IMR-90 (cell line): ENCODE data around the gene ARHGAP23. TPM values are rescaled to one million over a fixed set of nuclear protein-coding genes. Genes with fewer than 3 reads are reported as not detected.

ENCODE experiments used
- ATAC-seq: fragments of 200-7000 bp; cut with Tn5 transposase; 2 replicates; pipeline ENCODE4 v1.9.1; 2020; ENCODE audit warnings: low read depth, mild to moderate bottlenecking, moderate library complexity
- BruUV-seq: library from RNA; stranded (reverse); fragments of 400-500 nt; replicated peaks from 2 replicates; lab custom pipeline; 2021; lab: Mats Ljungman, UMichigan
- CTCF ChIA-PET: fragments of 300-600 bp; formaldehyde crosslinking; extraction: SDS; loops from one replicate; lab custom pipeline; 2021; ENCODE audit warnings: antibody characterized with exemption; lab: Yijun Ruan, JAX
- POLR2A ChIA-PET: fragments of 300-600 bp; sonication (Branson Sonifier 250); formaldehyde crosslinking; loops from one replicate; lab custom pipeline; 2022; ENCODE audit warnings: antibody characterized with exemption; ENCODE audit not compliant: unreplicated experiment; lab: Charles Lee
- DNase-seq: peaks from one replicate; pipeline ENCODE4 v3.0.0; 2013
- H2AFZ ChIP-seq: replicated peaks from 2 replicates; pipeline ENCODE3; 2013; ENCODE audit warnings: low read length, mild to moderate bottlenecking; ENCODE audit not compliant: poor library complexity
- H2AK5ac ChIP-seq: 2 replicates; pipeline ENCODE4 v1.6.1; 2013; ENCODE audit warnings: low read depth, low read length, inconsistent platforms
- H2AK9ac ChIP-seq: replicated peaks from 2 replicates; pipeline ENCODE3; 2013; ENCODE audit warnings: mild to moderate bottlenecking, low read depth, low read length, moderate library complexity; ENCODE audit not compliant: poor library complexity
- H2BK120ac ChIP-seq: 2 replicates; pipeline ENCODE4 v1.6.1; 2013; ENCODE audit warnings: low read depth, low read length, inconsistent platforms
- H2BK15ac ChIP-seq: 3 replicates; pipeline ENCODE4 v1.6.1; 2013; ENCODE audit warnings: low read depth, low read length, inconsistent platforms
- H2BK20ac ChIP-seq: 2 replicates; pipeline ENCODE4 v1.6.1; 2013; ENCODE audit warnings: low read depth, mild to moderate bottlenecking, inconsistent platforms, low read length, moderate library complexity
- H2BK5ac ChIP-seq: 2 replicates; pipeline ENCODE4 v1.6.1; 2013; ENCODE audit warnings: mild to moderate bottlenecking, low read depth, low read length, inconsistent platforms; ENCODE audit not compliant: poor library complexity, severe bottlenecking
- H3K14ac ChIP-seq: replicated peaks from 2 replicates; pipeline ENCODE4 v1.6.1; 2013; ENCODE audit warnings: low read depth, low read length, inconsistent platforms
- H3K18ac ChIP-seq: 2 replicates; pipeline ENCODE4 v1.6.1; 2013; ENCODE audit warnings: low read depth, low read length, control low read depth
- H3K23ac ChIP-seq: 2 replicates; pipeline ENCODE4 v1.6.1; 2013; ENCODE audit warnings: low read depth, low read length, inconsistent platforms
- H3K27ac ChIP-seq: 2 replicates; pipeline ENCODE4 v1.5.1; 2013; ENCODE audit warnings: mild to moderate bottlenecking, control low read depth, low read length; ENCODE audit not compliant: insufficient read depth
- H3K27me3 ChIP-seq: 2 replicates; pipeline ENCODE4 v1.6.1; 2013; ENCODE audit warnings: low read length; ENCODE audit not compliant: control insufficient read depth, insufficient read depth
- H3K36me3 ChIP-seq: 2 replicates; pipeline ENCODE4 v1.6.1; 2013; ENCODE audit warnings: low read length, mixed read lengths; ENCODE audit not compliant: control insufficient read depth, insufficient read depth
- H3K4ac ChIP-seq: 2 replicates; pipeline ENCODE4 v1.6.1; 2013; ENCODE audit warnings: low read depth, low read length, inconsistent platforms
- H3K4me1 ChIP-seq: 2 replicates; pipeline ENCODE4 v1.6.1; 2013; ENCODE audit warnings: low read length, mixed read lengths; ENCODE audit not compliant: control insufficient read depth, insufficient read depth
- H3K4me2 ChIP-seq: 2 replicates; pipeline ENCODE4 v1.6.1; 2013; ENCODE audit warnings: low read depth, mild to moderate bottlenecking, control low read depth, low read length, moderate library complexity
- H3K4me3 ChIP-seq: 2 replicates; pipeline ENCODE4 v1.5.1; 2013; ENCODE audit warnings: low read depth, mild to moderate bottlenecking, control low read depth, low read length, moderate library complexity; ENCODE audit not compliant: insufficient read depth
- H3K56ac ChIP-seq: 2 replicates; pipeline ENCODE4 v1.6.1; 2013; ENCODE audit warnings: low read length, inconsistent platforms; ENCODE audit not compliant: insufficient read depth; ENCODE audit errors: extremely low read depth
- H3K79me1 ChIP-seq, 2 experiments: 2 replicates each; pipeline ENCODE4 v1.6.1; 2013; ENCODE audit warnings: low read length in 2 of 2, inconsistent platforms in 1 of 2, low read depth in 1 of 2
- H3K9ac ChIP-seq: 2 replicates; pipeline ENCODE4 v1.6.1; 2013; ENCODE audit warnings: low read depth, low read length, control low read depth
- H3K9me1 ChIP-seq: 2 replicates; pipeline ENCODE4 v1.6.1; 2013; ENCODE audit warnings: low read length, inconsistent platforms; ENCODE audit not compliant: insufficient read depth
- H3K9me3 ChIP-seq: 2 replicates; pipeline ENCODE4 v1.6.1; 2013; ENCODE audit warnings: low read length; ENCODE audit not compliant: control insufficient read depth, insufficient read depth
- H4K20me1 ChIP-seq: 2 replicates; pipeline ENCODE4 v1.6.1; 2013; ENCODE audit warnings: low read length, inconsistent platforms; ENCODE audit not compliant: insufficient read depth
- H4K5ac ChIP-seq: 2 replicates; pipeline ENCODE4 v1.6.1; 2013; ENCODE audit warnings: mild to moderate bottlenecking, low read depth, low read length, control low read depth
- H4K8ac ChIP-seq, 2 experiments: 2 replicates each; pipeline ENCODE4 v1.6.1; 2013; ENCODE audit warnings: low read depth in 2 of 2, low read length in 2 of 2, control low read depth in 1 of 2, inconsistent platforms in 1 of 2
- H4K91ac ChIP-seq: 2 replicates; pipeline ENCODE4 v1.6.1; 2013; ENCODE audit warnings: low read depth, low read length, inconsistent platforms; ENCODE audit not compliant: insufficient read depth
- BHLHE40 ChIP-seq: fragments of 150-350 bp; IDR thresholded peaks from 2 replicates; pipeline ENCODE4 v1.6.1; 2016; ENCODE audit warnings: mild to moderate bottlenecking, low read depth, low read length
- CEBPB ChIP-seq: IDR thresholded peaks from 2 replicates; pipeline ENCODE4 v1.6.1; 2012; ENCODE audit warnings: low read depth, low read length, improper control_type of control experiment
- CTCF ChIP-seq: conservative IDR thresholded peaks from 2 replicates; pipeline ENCODE4 v1.5.1; 2012; ENCODE audit warnings: mild to moderate bottlenecking, low read depth, low read length, improper control_type of control experiment
- ELK1 ChIP-seq: fragments of 150-350 bp; IDR thresholded peaks from 2 replicates; pipeline ENCODE4 v1.6.1; 2016; ENCODE audit warnings: low read depth, mild to moderate bottlenecking, low read length, moderate library complexity, borderline replicate concordance
- FOS ChIP-seq: fragments of 150-350 bp; IDR thresholded peaks from 2 replicates; pipeline ENCODE4 v1.6.1; 2016; ENCODE audit warnings: low read depth, low read length
- MAZ ChIP-seq: IDR thresholded peaks from 2 replicates; pipeline ENCODE4 v1.6.1; 2012; ENCODE audit warnings: low read depth, mild to moderate bottlenecking, low read length, improper control_type of control experiment, moderate library complexity, borderline replicate concordance
- MXI1 ChIP-seq: IDR thresholded peaks from 2 replicates; pipeline ENCODE4 v1.6.1; 2012; ENCODE audit warnings: low read depth, mild to moderate bottlenecking, low read length, moderate library complexity, borderline replicate concordance
- NFE2L2 ChIP-seq: fragments of 150-350 bp; IDR thresholded peaks from 2 replicates; pipeline ENCODE4 v1.6.1; 2016; ENCODE audit warnings: low read depth, mild to moderate bottlenecking, low read length
- POLR2A ChIP-seq: IDR thresholded peaks from 2 replicates; pipeline ENCODE4 v1.6.1; 2012; ENCODE audit warnings: mild to moderate bottlenecking, low read depth, low read length
- RAD21 ChIP-seq: IDR thresholded peaks from 2 replicates; pipeline ENCODE4 v1.6.1; 2012; ENCODE audit warnings: low read length, improper control_type of control experiment
- RCOR1 ChIP-seq: IDR thresholded peaks from 2 replicates; pipeline ENCODE4 v1.6.1; 2012; ENCODE audit warnings: mild to moderate bottlenecking, low read length, improper control_type of control experiment; ENCODE audit not compliant: insufficient replicate concordance
- RFX5 ChIP-seq: IDR thresholded peaks from 2 replicates; pipeline ENCODE4 v1.8.0; 2012; ENCODE audit warnings: low read depth, mild to moderate bottlenecking, low read length, moderate library complexity
- SMC3 ChIP-seq: fragments of 150-350 bp; IDR thresholded peaks from 2 replicates; pipeline ENCODE4 v1.6.1; 2016; ENCODE audit warnings: low read depth, mild to moderate bottlenecking, antibody characterized with exemption, low read length, moderate library complexity
- USF2 ChIP-seq: fragments of 150-350 bp; IDR thresholded peaks from 2 replicates; pipeline ENCODE4 v1.6.1; 2017; ENCODE audit warnings: mild to moderate bottlenecking, antibody characterized with exemption, low read length, low read depth
- WGBS, 2 experiments: methylation state at CpG; one replicate each; pipeline versions ENCODE4 v1.1.5 to v1.1.7; 2013; ENCODE audit warnings: missing lambda C conversion rate in 2 of 2; ENCODE audit not compliant: insufficient read length in 1 of 2; ENCODE audit errors: extremely low coverage in 2 of 2; 5-methylcytosine and 5-hydroxymethylcytosine counted together
- dilution Hi-C: fragments of 300-500 bp; cut with HindIII; formaldehyde crosslinking; loops from one replicate; pipeline ENCODE4 v1.14.3; 2018; ENCODE audit warnings: low sequenced_read_pairs; ENCODE audit not compliant: unreplicated experiment
- in situ Hi-C: fragments of 300-500 bp; cut with MboI; formaldehyde crosslinking; loops from 3 replicates; pipeline ENCODE4 v1.14.3; 2019; ENCODE audit warnings: low sequenced_read_pairs, inconsistent platforms, mixed read lengths
- intact Hi-C: fragments of 100-400 bp; cut with micrococcal nuclease; formaldehyde crosslinking; loops from 2 replicates; pipeline ENCODE4 v1.10.0; 2022
- polyA plus RNA-seq, 3 experiments: library from polyadenylated mRNA; depleted of rRNA; stranded (reverse); fragments of >200 nt; gene quantifications; 2 replicates each; pipeline ENCODE4 v1.2.3, GENCODE V29; 2012; ENCODE audit warnings: low replicate concordance in 1 of 3
- total RNA-seq: library from RNA; depleted of rRNA; stranded (reverse); fragments of >200 nt; gene quantifications from 2 replicates; pipeline ENCODE4 v1.2.3, GENCODE V29; 2012

ARHGAP23 gene
- total and polyA plus RNA-seq, 2 of the 4 experiments (the other 2 are of a cell fraction) = 9.3 to 43.3 TPM

GRCh38 chr17:38549285-38549684, 121.0 kb downstream of the ARHGAP23 start:
- dilution Hi-C loops = no loop called here
- no peak for DNase-seq
- H4K91ac ChIP-seq = no peak overlapping the region
- no peak overlapping the region for H3K27ac ChIP-seq
- no peak overlapping the region for H3K4me3 ChIP-seq
- TF ChIP-seq RFX5 = no peak
- TF ChIP-seq CEBPB = no peak
- TF ChIP-seq BHLHE40 = no peak
- no peak for TF ChIP-seq ELK1
- no peak for TF ChIP-seq USF2
- no peak for TF ChIP-seq RCOR1
- no peak for TF ChIP-seq SMC3
- no peak for TF ChIP-seq MAZ
- TF ChIP-seq CTCF = no peak
- TF ChIP-seq POLR2A = no peak
- no peak for TF ChIP-seq FOS
- no peak for TF ChIP-seq MXI1
- TF ChIP-seq RAD21 = no peak
- TF ChIP-seq NFE2L2 = no peak
- H2AK5ac ChIP-seq = no peak overlapping the region
- no peak overlapping the region for H3K4me2 ChIP-seq
- 43% methylated on average over 3 of the region's 4 CpGs; no CpG with 5 or more reads in 1 of the 2 experiments for WGBS, 2 experiments
- H2AFZ ChIP-seq = no peak overlapping the region
- in situ Hi-C loops = no loop called here
- H3K18ac ChIP-seq = no peak overlapping the region
- no peak overlapping the region for H3K4ac ChIP-seq
- POLR2A ChIA-PET = no interaction called here
- ATAC-seq = no peak
- H3K27me3 ChIP-seq = peaks cover 57% of the 10 kb centered on the region
- CTCF ChIA-PET = interaction anchor here (1.0 kb wide), 1 partner anchor 9 kb away, joined by 4 read pairs; no protein-coding TSS in a partner anchor
- H2BK5ac ChIP-seq = no peak overlapping the region
- no TSS peak for BruUV-seq
- no peaks in the 10 kb centered on the region for H4K20me1 ChIP-seq
- intact Hi-C loops = no loop called here
- H3K14ac ChIP-seq = no peak overlapping the region
- H3K79me1 ChIP-seq = no peaks in the 10 kb centered on the region
- no peak overlapping the region for H2AK9ac ChIP-seq
- no peak overlapping the region for H4K8ac ChIP-seq
- no peak overlapping the region for H2BK120ac ChIP-seq
- no peak overlapping the region for H3K9ac ChIP-seq
- H3K4me1 ChIP-seq = no peaks in the 10 kb centered on the region
- no peak overlapping the region for H4K5ac ChIP-seq
- H2BK15ac ChIP-seq = no peak overlapping the region
- H3K9me3 ChIP-seq = no peaks in the 10 kb centered on the region; the same call in 1 of the 2 replicates
- H3K56ac ChIP-seq = no peak overlapping the region
- no peaks in the 10 kb centered on the region for H3K9me1 ChIP-seq
- no peaks in the 10 kb centered on the region for H3K36me3 ChIP-seq
- H2BK20ac ChIP-seq = no peak overlapping the region
- no peak overlapping the region for H3K23ac ChIP-seq
